22Rv1 (cell line): ENCODE measurements around the gene CXCL3.

Source experiments
- ZFX ChIP-seq: fragments of 450-650 bp; IDR thresholded peaks from 2 replicates; pipeline ENCODE4 v1.6.1; 2017; ENCODE audit warnings: antibody characterized with exemption, borderline replicate concordance
- TF ChIP-seq, protein P1 (sequence below): fragments of 450-650 bp; IDR thresholded peaks from 2 replicates; pipeline ENCODE4 v1.5.1; 2017; ENCODE audit warnings: mild to moderate bottlenecking

DNA sequence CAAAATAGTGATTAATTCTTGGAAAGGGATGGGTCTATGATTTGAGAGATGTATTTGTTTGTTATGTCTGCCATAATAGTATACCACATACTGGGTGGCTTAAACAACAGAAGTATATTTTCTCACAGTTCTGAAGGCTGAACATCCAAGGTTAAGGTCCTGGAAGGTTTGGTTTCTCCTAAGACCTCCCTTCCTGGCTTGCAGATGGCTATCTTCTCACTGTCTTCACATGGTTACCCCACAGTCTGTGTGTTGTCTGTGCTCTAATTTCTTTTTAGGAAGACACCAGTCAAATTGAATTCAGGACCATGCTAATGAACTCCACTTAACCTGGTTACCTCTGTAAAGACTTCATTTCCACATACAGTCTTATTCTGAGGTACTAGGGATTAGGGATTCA is 34.9 kb upstream of the CXCL3 start:
- TF ChIP-seq, protein P1, sequence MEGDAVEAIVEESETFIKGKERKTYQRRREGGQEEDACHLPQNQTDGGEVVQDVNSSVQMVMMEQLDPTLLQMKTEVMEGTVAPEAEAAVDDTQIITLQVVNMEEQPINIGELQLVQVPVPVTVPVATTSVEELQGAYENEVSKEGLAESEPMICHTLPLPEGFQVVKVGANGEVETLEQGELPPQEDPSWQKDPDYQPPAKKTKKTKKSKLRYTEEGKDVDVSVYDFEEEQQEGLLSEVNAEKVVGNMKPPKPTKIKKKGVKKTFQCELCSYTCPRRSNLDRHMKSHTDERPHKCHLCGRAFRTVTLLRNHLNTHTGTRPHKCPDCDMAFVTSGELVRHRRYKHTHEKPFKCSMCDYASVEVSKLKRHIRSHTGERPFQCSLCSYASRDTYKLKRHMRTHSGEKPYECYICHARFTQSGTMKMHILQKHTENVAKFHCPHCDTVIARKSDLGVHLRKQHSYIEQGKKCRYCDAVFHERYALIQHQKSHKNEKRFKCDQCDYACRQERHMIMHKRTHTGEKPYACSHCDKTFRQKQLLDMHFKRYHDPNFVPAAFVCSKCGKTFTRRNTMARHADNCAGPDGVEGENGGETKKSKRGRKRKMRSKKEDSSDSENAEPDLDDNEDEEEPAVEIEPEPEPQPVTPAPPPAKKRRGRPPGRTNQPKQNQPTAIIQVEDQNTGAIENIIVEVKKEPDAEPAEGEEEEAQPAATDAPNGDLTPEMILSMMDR: no peak
- no peak for TF ChIP-seq ZFX
